HG03521 (cell line): ENCODE data around the gene C1orf159.

Experiments used
- ATAC-seq: cut with Tn5 transposase; IDR thresholded peaks from one replicate; pipeline ENCODE4 v1.9.1; 2021; ENCODE audit warnings: mild to moderate bottlenecking, moderate library complexity; ENCODE audit not compliant: unreplicated experiment

The C1orf159 gene

DNA sequence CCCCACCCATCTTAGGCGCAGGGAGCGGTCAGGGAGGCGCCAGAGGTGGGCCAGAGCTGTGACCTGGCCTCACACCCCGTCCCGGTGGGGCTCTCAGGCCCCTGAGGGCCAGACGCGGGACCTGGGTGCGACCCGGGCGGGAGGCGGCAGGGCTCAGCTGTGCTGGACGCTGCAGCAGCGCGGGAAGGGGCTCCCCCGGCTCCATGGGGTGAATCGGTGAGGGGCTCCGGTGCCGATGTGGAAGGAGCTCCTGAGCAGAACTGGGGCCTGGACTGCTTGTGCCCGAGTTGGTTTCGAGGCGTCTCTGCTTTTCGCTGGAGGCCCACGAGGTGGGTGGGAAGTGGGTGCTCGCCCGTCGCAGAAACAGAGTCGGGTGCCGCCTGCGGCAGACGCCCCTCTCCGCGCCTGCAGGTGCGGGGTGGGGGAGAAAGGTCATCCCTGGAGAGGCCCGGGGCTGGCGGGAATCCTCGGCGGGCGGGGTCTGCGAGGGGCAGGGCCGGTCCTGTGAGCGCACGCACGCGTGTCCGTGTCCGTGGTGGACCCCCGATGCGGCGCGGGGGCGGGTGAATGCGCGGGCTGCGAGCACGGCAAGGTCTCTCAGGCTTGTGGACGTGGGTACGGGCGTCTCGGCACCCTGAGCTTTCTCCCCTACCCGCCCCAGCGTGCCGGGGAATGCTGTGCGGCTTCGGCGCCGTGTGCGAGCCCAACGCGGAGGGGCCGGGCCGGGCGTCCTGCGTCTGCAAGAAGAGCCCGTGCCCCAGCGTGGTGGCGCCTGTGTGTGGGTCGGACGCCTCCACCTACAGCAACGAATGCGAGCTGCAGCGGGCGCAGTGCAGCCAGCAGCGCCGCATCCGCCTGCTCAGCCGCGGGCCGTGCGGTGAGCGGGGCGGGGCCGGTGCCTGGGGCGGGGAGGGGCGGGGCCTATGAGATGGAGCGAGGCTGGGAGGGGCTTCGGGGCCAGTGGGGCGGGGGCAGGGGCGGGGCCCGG lies 75.6 kb downstream of the C1orf159 start:
- ATAC-seq: no peak

GRCh38 chr1:1039145-1039910 lies 76.6 kb downstream of the C1orf159 start:
- no peak for ATAC-seq

GRCh38 chr1:1038694-1039093 lies 77.2 kb downstream of the C1orf159 start:
- ATAC-seq: peak; percentile 39

DNA sequence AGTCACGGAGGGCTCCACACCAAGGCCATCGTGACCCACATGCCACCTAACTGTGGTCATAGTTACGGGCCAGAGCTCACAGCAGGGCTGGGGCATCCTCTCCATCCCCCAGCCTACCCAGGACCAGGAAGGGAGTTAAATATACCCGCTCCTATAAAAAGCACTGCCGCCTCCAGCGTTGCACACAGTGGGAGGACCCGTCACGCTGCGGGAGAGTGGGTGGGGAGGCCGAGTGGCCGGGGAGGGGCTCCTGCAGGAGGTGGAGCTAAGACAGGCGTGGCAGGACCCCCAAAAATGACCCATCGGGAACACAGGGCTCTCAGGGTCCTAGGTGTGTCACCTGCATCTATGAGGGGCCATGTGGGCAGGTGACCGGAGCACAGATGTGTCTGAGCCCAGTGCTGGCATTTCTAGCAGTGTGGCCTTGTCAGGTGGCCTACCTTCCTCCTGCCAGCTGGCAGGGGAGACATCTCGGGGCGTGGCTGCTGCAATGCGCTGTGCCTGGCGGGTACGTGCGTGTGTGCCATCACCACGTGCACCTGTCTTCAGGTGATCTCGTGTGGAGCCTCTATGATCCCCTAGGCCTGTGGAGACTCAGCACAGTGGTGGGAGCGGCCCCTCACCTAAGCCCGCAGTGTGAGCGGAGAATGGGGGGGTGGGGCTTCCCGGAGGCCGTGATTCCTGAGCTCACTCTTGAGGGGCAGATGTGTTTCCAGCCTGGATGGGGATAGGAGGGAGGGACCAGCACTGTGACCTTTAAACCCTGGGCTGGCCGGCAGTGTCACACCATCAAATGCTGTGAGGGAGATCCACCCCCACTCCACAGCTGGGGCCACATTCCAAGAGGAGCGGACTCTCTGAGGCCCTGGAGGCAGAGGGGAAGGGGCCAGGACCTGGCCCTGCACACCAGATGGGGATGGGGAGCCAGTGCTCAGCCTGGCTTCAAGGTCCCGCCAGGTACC lies 78.2 kb downstream of the C1orf159 start:
- ATAC-seq: no peak

GRCh38 chr1:1035291-1035943 lies 80.5 kb downstream of the C1orf159 start:
- ATAC-seq: no peak

DNA sequence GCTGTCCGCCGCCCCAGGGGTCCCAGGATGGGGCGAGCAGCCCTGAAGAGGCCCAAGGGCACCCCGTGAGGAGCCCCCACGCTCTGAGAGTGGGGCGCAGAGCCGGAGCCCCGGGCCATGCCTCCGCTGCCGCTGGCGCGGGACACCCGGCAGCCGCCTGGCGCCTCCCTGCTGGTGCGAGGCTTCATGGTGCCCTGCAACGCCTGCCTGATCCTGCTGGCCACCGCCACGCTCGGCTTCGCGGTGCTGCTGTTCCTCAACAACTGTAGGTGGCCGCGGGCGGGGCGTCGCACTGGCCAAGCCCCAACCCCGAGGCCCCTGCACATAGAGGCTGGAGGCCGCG lies 81.5 kb downstream of the C1orf159 start:
- ATAC-seq: no peak

DNA sequence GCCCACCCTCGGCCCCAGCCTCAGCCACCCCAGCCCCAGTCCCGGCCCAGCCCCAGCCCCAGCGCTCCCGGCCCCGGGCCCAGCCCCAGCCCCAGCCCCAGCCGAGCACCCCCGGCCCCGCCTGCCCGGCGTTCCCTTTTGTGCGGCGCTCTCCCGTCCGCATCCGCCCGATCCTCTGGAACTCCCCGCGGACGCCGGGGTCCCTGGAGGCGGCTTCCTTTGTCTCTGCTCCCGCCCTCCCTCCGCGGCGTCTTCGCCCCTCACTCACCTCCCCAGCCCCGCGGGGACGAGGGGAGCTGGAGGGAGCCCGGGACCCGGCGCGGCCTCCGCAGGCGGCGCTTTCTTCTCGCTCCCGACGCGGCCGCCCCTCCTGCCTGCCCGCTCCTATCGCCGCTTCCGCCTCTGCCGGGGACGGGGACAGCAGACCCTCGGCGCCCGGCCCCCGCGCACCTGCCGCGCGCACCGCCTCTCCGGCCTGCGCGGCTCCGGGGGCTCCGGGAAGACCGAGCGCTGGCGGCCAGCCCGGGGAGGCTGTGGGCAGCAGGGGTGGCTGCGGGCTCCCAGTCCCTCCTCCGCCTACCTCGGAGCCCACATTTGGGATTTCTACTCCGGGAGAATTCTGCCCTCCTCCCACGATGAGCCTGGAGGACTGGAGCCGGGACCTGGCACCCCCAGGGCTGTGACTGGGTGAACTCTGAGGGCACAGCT lies 82.0 kb downstream of the C1orf159 start:
- no peak for ATAC-seq

DNA sequence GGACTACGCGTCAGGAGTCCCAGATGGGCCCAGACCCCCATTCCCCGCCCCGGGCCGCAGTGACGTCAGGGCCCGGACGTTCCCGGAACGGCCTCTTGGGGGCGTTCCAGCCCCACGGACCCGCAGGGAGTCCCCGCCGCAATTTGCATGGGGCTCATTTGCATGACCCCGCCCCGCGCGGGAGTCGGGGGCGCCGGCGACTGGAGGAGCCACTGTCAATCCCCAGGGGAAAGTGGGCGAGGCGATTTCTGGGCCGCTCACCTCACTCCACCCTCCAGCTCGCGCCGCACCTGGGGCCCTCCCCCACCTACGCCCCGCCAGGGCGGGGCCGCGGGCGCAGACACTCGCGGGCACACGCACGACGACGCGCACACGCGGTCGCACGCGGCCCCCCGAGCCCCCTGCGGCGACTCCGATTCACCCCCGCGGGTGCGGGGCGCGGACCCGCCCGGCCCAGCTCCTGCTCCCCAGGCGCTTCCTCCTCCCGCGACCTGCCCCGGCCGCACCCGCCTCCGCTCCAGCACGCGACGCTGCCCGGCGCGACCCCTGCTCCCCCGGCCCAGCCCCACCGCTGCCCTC lies 82.8 kb downstream of the C1orf159 start:
- peak; percentile 75 for ATAC-seq

GRCh38 chr1:1032424-1032823 lies 83.5 kb downstream of the C1orf159 start:
- no peak for ATAC-seq
